Esophagus muscularis mucosa (tissue), 4 donors: ENCODE results near the gene MARK1.

Experiments
- EP300 ChIP-seq: sonication (generic); formaldehyde crosslinking; IDR thresholded peaks from one replicate; pipeline ENCODE4 v1.6.1; 2017; ENCODE audit warnings: antibody characterized with exemption
- POLR2A ChIP-seq: fragments of 450-650 bp; IDR thresholded peaks from one replicate; pipeline ENCODE4 v1.6.1; 2017; ENCODE audit warnings: antibody characterized with exemption, moderate library complexity, mild to moderate bottlenecking, low read depth
- POLR2AphosphoS5 ChIP-seq, 2 donors: sonication (generic); formaldehyde crosslinking; IDR thresholded peaks; one replicate each; pipeline ENCODE4 v1.6.1; 2017; ENCODE audit warnings: antibody characterized with exemption in 2 of 2
- TF ChIP-seq, protein P1 (sequence below), 3 experiments: fragments of 200-600 bp in 2 of 3; fragments of 450-650 bp in 1 of 3; sonication (generic) in 2 of 3; IDR thresholded peaks; one replicate each; pipeline ENCODE4 v1.5.1; 2017 to 2019; ENCODE audit warnings: antibody characterized with exemption in 3 of 3, mild to moderate bottlenecking in 2 of 3, moderate library complexity in 1 of 3

DNA sequence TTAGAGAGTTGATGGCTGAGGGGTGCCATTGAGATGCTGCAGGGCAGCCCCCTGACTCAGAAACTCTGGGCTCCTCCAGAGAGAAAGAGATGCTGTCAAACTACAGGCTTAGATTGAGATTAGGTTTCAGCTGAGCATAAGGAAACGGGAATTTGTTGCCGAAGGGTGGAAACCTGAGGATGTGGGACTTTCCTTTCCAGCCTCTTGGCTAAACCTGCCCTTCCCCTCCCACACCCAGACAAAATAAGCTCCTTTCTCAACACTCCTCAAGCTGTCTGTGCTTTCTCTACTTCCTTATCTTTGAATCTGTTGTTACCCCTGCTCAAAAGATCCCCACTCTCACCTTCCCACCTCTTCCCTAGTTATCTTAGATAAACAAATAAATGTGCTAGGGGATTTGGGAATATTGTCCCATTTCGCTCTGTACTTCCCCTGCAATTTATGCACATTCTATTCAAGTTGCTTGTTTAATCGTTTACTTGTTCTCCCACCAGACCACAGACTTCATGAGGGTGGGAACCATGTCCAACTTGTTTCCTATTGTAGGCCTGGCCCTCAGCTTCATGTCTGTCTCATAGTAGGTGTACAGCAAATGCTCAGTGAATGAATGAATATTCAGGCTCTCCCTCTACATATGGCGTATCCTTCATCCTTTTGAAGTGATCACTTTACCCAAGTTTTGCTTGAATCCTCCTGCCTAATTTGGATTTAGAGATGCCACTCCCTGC, 30.6 kb upstream of the MARK1 start:
- TF ChIP-seq, protein P1, sequence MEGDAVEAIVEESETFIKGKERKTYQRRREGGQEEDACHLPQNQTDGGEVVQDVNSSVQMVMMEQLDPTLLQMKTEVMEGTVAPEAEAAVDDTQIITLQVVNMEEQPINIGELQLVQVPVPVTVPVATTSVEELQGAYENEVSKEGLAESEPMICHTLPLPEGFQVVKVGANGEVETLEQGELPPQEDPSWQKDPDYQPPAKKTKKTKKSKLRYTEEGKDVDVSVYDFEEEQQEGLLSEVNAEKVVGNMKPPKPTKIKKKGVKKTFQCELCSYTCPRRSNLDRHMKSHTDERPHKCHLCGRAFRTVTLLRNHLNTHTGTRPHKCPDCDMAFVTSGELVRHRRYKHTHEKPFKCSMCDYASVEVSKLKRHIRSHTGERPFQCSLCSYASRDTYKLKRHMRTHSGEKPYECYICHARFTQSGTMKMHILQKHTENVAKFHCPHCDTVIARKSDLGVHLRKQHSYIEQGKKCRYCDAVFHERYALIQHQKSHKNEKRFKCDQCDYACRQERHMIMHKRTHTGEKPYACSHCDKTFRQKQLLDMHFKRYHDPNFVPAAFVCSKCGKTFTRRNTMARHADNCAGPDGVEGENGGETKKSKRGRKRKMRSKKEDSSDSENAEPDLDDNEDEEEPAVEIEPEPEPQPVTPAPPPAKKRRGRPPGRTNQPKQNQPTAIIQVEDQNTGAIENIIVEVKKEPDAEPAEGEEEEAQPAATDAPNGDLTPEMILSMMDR (IDR thresholded peaks at IDR 0.05): no peak
- no peak for TF ChIP-seq POLR2A
- no peak for TF ChIP-seq POLR2AphosphoS5 (IDR thresholded peaks at IDR 0.05)
- no peak for TF ChIP-seq EP300
